IPS-15b (cell line): ENCODE data around the gene SOCS7.
A peak's percentile ranks its signal among the peaks of the same experiment; 100 is the strongest.

Source experiments
- H3K27me3 ChIP-seq: one replicate; pipeline ENCODE4 v1.6.1; 2013; ENCODE audit warnings: low read length; ENCODE audit not compliant: control insufficient read depth, insufficient read depth
- H3K36me3 ChIP-seq: one replicate; pipeline ENCODE4 v1.6.1; 2013; ENCODE audit warnings: low read length; ENCODE audit not compliant: control insufficient read depth, insufficient read depth
- H3K4me1 ChIP-seq: one replicate; pipeline ENCODE4 v1.6.1; 2013; ENCODE audit warnings: mild to moderate bottlenecking, low read length; ENCODE audit not compliant: control insufficient read depth, insufficient read depth
- H3K4me3 ChIP-seq: one replicate; pipeline ENCODE4 v1.5.1; 2013; ENCODE audit warnings: low read depth, low read length
- H3K9ac ChIP-seq: one replicate; pipeline ENCODE4 v1.6.1; 2013; ENCODE audit warnings: low read depth, mild to moderate bottlenecking, low read length
- H3K9me3 ChIP-seq: one replicate; pipeline ENCODE4 v1.6.1; 2013; ENCODE audit warnings: mild to moderate bottlenecking, low read length; ENCODE audit not compliant: control insufficient read depth, insufficient read depth

Gene SOCS7

GRCh38 chr17:38451840-38452529 is 100.3 kb downstream of the SOCS7 start:
- Histone ChIP-seq H3K27me3 (no peaks in the 10 kb centered on the region), H3K9me3 (no peaks in the 10 kb centered on the region), H3K4me1 (peaks cover 46% of the 10 kb centered on the region), H3K36me3 (no peaks in the 10 kb centered on the region), H3K9ac (peak overlapping the region; percentile 90), H3K4me3 (peak overlapping the region; percentile 78)

GRCh38 chr17:38452719-38453118 is 101.1 kb downstream of the SOCS7 start:
- H3K36me3 ChIP-seq: no peaks in the 10 kb centered on the region
- H3K27me3 ChIP-seq: no peaks in the 10 kb centered on the region
- no peaks in the 10 kb centered on the region for H3K9me3 ChIP-seq
- H3K4me3 ChIP-seq: peak overlapping the region; percentile 46
- H3K4me1 ChIP-seq: peaks cover 46% of the 10 kb centered on the region
- no peak overlapping the region for H3K9ac ChIP-seq

GRCh38 chr17:38453951-38454421 is 102.3 kb downstream of the SOCS7 start:
- peaks cover 8% of the 10 kb centered on the region for H3K36me3 ChIP-seq
- peaks cover 46% of the 10 kb centered on the region for H3K4me1 ChIP-seq
- peak overlapping the region; percentile 48 for H3K4me3 ChIP-seq
- H3K9me3 ChIP-seq: no peaks in the 10 kb centered on the region
- H3K9ac ChIP-seq: peak overlapping the region; percentile 65
- no peaks in the 10 kb centered on the region for H3K27me3 ChIP-seq

- H3K27me3 ChIP-seq: no peaks in the 10 kb centered on the region
- H3K4me3 ChIP-seq: peak overlapping the region; percentile 48
- H3K4me1 ChIP-seq: peaks cover 42% of the 10 kb centered on the region
- peak overlapping the region; percentile 65 for H3K9ac ChIP-seq
- H3K9me3 ChIP-seq: no peaks in the 10 kb centered on the region
- H3K36me3 ChIP-seq: peaks cover 8% of the 10 kb centered on the region
These were observed 102.9 kb downstream of the SOCS7 start for GRCh38 chr17:38454532-38454931.
